HUES64 (cell line): ENCODE results near the gene SNX8.

Experiments
- H3K27ac ChIP-seq: 2 replicates; pipeline ENCODE4 v1.7.0; 2013; ENCODE audit warnings: low read depth, low read length, inconsistent platforms
- H3K27me3 ChIP-seq: 2 replicates; pipeline ENCODE4 v1.6.1; 2013; ENCODE audit warnings: mild to moderate bottlenecking, low read length; ENCODE audit not compliant: insufficient read depth
- H3K36me3 ChIP-seq: 2 replicates; pipeline ENCODE4 v1.6.1; 2013; ENCODE audit warnings: mild to moderate bottlenecking, low read length; ENCODE audit not compliant: insufficient read depth
- H3K4me1 ChIP-seq: 2 replicates; pipeline ENCODE4 v1.6.1; 2013; ENCODE audit warnings: mild to moderate bottlenecking, low read length, moderate library complexity; ENCODE audit not compliant: insufficient read depth
- H3K4me3 ChIP-seq: 2 replicates; pipeline ENCODE4 v1.5.1; 2013; ENCODE audit warnings: mild to moderate bottlenecking, low read length, moderate library complexity
- H3K9ac ChIP-seq: 2 replicates; pipeline ENCODE4 v1.6.1; 2013; ENCODE audit warnings: mild to moderate bottlenecking, low read depth, low read length
- H3K9me3 ChIP-seq: 2 replicates; pipeline ENCODE4 v1.6.1; 2013; ENCODE audit warnings: low read depth, low read length; ENCODE audit not compliant: insufficient read depth
- WGBS: fragments of 150-250, 120-280 bp; methylation state at CpG from one replicate; pipeline ENCODE4 v1.1.7; 2013; ENCODE audit warnings: missing lambda C conversion rate; 5-methylcytosine and 5-hydroxymethylcytosine counted together

Gene SNX8

DNA sequence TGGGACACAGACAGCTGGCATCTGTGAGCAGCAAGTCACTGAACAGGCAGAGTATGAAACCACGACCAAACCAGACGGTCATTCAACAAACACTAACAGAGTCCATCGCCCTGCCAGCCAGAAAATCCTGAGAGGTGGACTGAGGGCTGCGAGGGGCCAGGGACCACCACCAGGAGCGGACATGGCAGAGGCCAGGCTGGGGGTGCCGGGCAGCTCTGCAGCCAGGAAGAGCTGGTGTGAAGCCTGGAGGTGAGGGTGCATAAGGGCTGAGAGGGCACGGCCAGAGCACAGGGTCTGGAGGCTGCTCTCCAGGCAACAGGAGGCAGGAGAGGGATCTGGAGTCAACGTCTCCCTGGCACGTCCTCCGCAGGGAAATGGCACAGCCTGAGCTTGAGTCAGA is 97.0 kb downstream of the SNX8 start:
- Histone ChIP-seq H3K4me1 (no peaks in the 10 kb centered on the region), H3K36me3 (peaks cover 83% of the 10 kb centered on the region), H3K27ac (no peak overlapping the region), H3K9me3 (no peaks in the 10 kb centered on the region), H3K4me3 (no peak overlapping the region), H3K9ac (no peak overlapping the region), H3K27me3 (no peaks in the 10 kb centered on the region)
- WGBS, result 91% methylated on average over 10 of the region's 10 CpGs

DNA sequence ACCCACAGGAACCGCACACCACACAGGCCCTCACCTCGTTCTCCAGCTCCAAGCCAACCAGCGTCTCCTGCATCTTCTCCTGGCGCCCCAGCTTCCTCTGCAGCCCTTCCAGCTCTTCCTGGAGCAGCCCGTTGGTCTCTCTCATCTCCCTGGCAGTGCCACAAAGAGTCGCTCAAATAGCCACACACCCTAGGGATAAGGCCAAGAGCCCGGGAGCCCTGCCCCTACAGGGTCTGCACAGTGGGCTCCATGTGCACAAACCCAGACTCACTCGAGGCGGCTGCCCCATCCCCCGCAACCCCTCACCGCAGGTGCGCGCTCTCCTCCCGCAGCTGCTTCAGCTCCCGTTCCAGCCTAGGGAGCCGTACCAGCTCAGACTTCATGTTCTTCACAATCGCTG is 98.4 kb downstream of the SNX8 start:
- 95% methylated on average over 17 of the region's 17 CpGs for WGBS
- H3K27ac ChIP-seq, result no peak overlapping the region
- no peak overlapping the region for H3K4me3 ChIP-seq
- H3K9ac ChIP-seq, result no peak overlapping the region
- no peaks in the 10 kb centered on the region for H3K9me3 ChIP-seq
- H3K36me3 ChIP-seq, result peaks cover 88% of the 10 kb centered on the region
- H3K4me1 ChIP-seq, result no peaks in the 10 kb centered on the region
- H3K27me3 ChIP-seq, result no peaks in the 10 kb centered on the region

GRCh38 chr7:2214636-2215035 is 99.6 kb downstream of the SNX8 start:
- WGBS, result 96% methylated on average over 9 of the region's 9 CpGs
- Histone ChIP-seq H3K4me3 (no peak overlapping the region), H3K9ac (no peak overlapping the region), H3K27me3 (no peaks in the 10 kb centered on the region), H3K36me3 (peaks cover 78% of the 10 kb centered on the region), H3K4me1 (no peaks in the 10 kb centered on the region), H3K9me3 (no peaks in the 10 kb centered on the region), H3K27ac (no peak overlapping the region)

DNA sequence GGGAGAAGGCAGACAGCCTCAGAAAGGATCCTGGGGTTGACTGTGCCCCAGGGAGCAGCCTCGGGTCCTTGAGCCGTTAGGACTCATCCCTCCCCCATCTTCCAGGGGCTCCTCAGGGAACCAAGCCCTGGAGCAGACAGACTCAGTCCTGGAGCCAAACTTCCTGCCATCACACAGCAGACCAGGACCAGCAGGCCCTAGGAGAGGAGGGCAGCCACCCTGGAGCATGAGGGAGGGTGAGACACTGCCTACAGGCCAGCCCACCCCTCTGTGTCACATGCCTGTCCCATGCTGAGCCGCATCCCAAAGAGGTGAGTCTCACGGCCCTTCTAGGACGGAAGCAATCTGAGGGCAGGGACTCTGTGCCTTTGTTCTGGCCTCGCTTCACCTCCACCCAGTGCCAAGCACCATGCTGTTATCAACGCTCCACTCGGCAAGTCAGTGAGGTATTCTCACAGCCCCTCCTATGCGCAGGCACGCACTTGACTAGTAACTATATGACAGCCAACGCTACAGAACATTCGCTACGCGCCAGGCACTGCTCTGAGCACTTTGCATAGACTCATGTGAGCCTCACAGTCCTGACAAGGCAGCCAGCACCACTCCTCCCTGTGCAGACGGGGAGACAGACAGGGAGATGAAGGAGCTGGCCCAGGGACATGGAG is 100.6 kb downstream of the SNX8 start:
- peaks cover 78% of the 10 kb centered on the region for H3K36me3 ChIP-seq
- no peaks in the 10 kb centered on the region for H3K9me3 ChIP-seq
- no peaks in the 10 kb centered on the region for H3K27me3 ChIP-seq
- no peak overlapping the region for H3K4me3 ChIP-seq
- H3K27ac ChIP-seq, result no peak overlapping the region
- no peaks in the 10 kb centered on the region for H3K4me1 ChIP-seq
- WGBS, result 87% methylated on average over 15 of the region's 15 CpGs
- no peak overlapping the region for H3K9ac ChIP-seq

DNA sequence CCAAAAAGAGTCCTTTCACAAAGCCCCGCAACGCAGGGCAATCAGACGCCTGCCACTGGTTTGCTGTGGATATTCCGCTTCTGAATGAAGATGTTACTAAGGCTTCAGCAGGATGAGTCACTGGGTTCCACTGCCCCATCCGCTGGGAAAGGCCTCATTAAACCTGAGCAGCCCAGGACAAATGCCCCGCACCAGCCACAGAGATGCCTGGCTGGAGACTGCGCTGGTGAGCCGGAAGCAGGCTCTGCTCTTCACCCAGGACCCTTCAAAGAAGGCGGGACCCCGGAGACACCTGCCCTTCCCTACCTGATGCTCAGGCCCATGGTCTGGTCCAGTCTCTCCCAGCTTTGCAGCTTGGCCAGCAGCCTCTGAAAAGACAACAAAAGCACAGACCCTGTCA is 101.3 kb downstream of the SNX8 start:
- H3K27ac ChIP-seq, result no peak overlapping the region
- no peak overlapping the region for H3K4me3 ChIP-seq
- H3K9me3 ChIP-seq, result no peaks in the 10 kb centered on the region
- H3K36me3 ChIP-seq, result peaks cover 80% of the 10 kb centered on the region
- H3K4me1 ChIP-seq, result no peaks in the 10 kb centered on the region
- no peak overlapping the region for H3K9ac ChIP-seq
- no peaks in the 10 kb centered on the region for H3K27me3 ChIP-seq
- WGBS, result 96% methylated on average over 10 of the region's 10 CpGs

GRCh38 chr7:2211926-2212325 is 102.3 kb downstream of the SNX8 start:
- H3K36me3 ChIP-seq, result peaks cover 80% of the 10 kb centered on the region
- H3K4me1 ChIP-seq, result no peaks in the 10 kb centered on the region
- WGBS, result 97% methylated on average over 13 of the region's 13 CpGs
- no peaks in the 10 kb centered on the region for H3K27me3 ChIP-seq
- no peak overlapping the region for H3K27ac ChIP-seq
- H3K9me3 ChIP-seq, result no peaks in the 10 kb centered on the region
- H3K9ac ChIP-seq, result no peak overlapping the region
- H3K4me3 ChIP-seq, result no peak overlapping the region

GRCh38 chr7:2211259-2211880 is 102.9 kb downstream of the SNX8 start:
- H3K36me3 ChIP-seq, result peaks cover 77% of the 10 kb centered on the region
- H3K9me3 ChIP-seq, result no peaks in the 10 kb centered on the region
- no peaks in the 10 kb centered on the region for H3K27me3 ChIP-seq
- H3K27ac ChIP-seq, result no peak overlapping the region
- WGBS, result 94% methylated on average over 15 of the region's 15 CpGs
- H3K9ac ChIP-seq, result no peak overlapping the region
- no peaks in the 10 kb centered on the region for H3K4me1 ChIP-seq
- H3K4me3 ChIP-seq, result no peak overlapping the region

GRCh38 chr7:2210551-2211258 is 103.5 kb downstream of the SNX8 start:
- no peaks in the 10 kb centered on the region for H3K9me3 ChIP-seq
- H3K4me1 ChIP-seq, result no peaks in the 10 kb centered on the region
- no peak overlapping the region for H3K9ac ChIP-seq
- no peak overlapping the region for H3K4me3 ChIP-seq
- no peak overlapping the region for H3K27ac ChIP-seq
- no peaks in the 10 kb centered on the region for H3K27me3 ChIP-seq
- peaks cover 75% of the 10 kb centered on the region for H3K36me3 ChIP-seq
- 93% methylated on average over 30 of the region's 30 CpGs for WGBS

GRCh38 chr7:2209961-2210323 is 104.3 kb downstream of the SNX8 start:
- 95% methylated on average over 8 of the region's 8 CpGs for WGBS
- H3K36me3 ChIP-seq, result peaks cover 70% of the 10 kb centered on the region
- H3K9me3 ChIP-seq, result no peaks in the 10 kb centered on the region
- H3K27me3 ChIP-seq, result no peaks in the 10 kb centered on the region
- no peaks in the 10 kb centered on the region for H3K4me1 ChIP-seq
- no peak overlapping the region for H3K4me3 ChIP-seq
- no peak overlapping the region for H3K27ac ChIP-seq
- no peak overlapping the region for H3K9ac ChIP-seq

- H3K27me3 ChIP-seq, result no peaks in the 10 kb centered on the region
- H3K36me3 ChIP-seq, result peaks cover 66% of the 10 kb centered on the region
- no peaks in the 10 kb centered on the region for H3K4me1 ChIP-seq
- 78% methylated on average over 21 of the region's 21 CpGs for WGBS
- no peaks in the 10 kb centered on the region for H3K9me3 ChIP-seq
- H3K27ac ChIP-seq, result no peak overlapping the region
- no peak overlapping the region for H3K4me3 ChIP-seq
- H3K9ac ChIP-seq, result no peak overlapping the region
Measured at GRCh38 chr7:2209146-2209960, 104.9 kb downstream of the SNX8 start.

GRCh38 chr7:2208712-2209111 is 105.5 kb downstream of the SNX8 start:
- 83% methylated on average over 16 of the region's 16 CpGs for WGBS
- Histone ChIP-seq H3K4me3 (no peak overlapping the region), H3K27me3 (no peaks in the 10 kb centered on the region), H3K4me1 (no peaks in the 10 kb centered on the region), H3K9ac (no peak overlapping the region), H3K9me3 (no peaks in the 10 kb centered on the region), H3K27ac (no peak overlapping the region), H3K36me3 (peaks cover 63% of the 10 kb centered on the region)
